Thyroid gland (tissue), 4 donors: ENCODE measurements around the gene GGTA1. TPM values are rescaled to one million over a fixed set of nuclear protein-coding genes. Genes with fewer than 3 reads are reported as not detected.

Source experiments
- DNase-seq, 2 donors: peaks; one replicate each; pipeline ENCODE4 v3.0.0-alpha.2; 2019
- H3K27ac ChIP-seq, 3 donors: fragments of 200-600 bp; sonication (generic); 1 replicate in 2 of 3; 2 replicates in 1 of 3; pipeline ENCODE4 v1.5.1; 2016 to 2019; ENCODE audit warnings: mild to moderate bottlenecking in 1 of 3, moderate library complexity in 1 of 3
- H3K27me3 ChIP-seq: fragments of 200-600 bp; sonication (generic); one replicate; pipeline ENCODE4 v1.5.1; 2019
- H3K36me3 ChIP-seq, 2 donors: fragments of 200-600 bp; sonication (generic); one replicate each; pipeline ENCODE4 v1.5.1; 2016 to 2019
- H3K4me1 ChIP-seq, 2 donors: fragments of 200-600 bp; sonication (generic); one replicate each; pipeline ENCODE4 v1.5.1; 2017 to 2019
- H3K4me3 ChIP-seq, 3 donors: fragments of 200-600 bp; sonication (generic); replicated peaks in 1 of 3; 1 replicate in 2 of 3; 2 replicates in 1 of 3; pipeline ENCODE4 v1.5.1; 2016; ENCODE audit warnings: mild to moderate bottlenecking in 1 of 3
- H3K9me3 ChIP-seq: fragments of 200-600 bp; sonication (generic); one replicate; pipeline ENCODE4 v1.5.1; 2017
- POLR2A ChIP-seq, 2 donors: fragments of 450-650 bp; IDR thresholded peaks; one replicate each; pipeline ENCODE4 v1.6.1; 2017; ENCODE audit warnings: antibody characterized with exemption in 2 of 2, mild to moderate bottlenecking in 2 of 2, moderate library complexity in 1 of 2
- WGBS, 2 donors: methylation state at CpG; one replicate each; pipeline ENCODE4 v1.1.5; 2017; 5-methylcytosine and 5-hydroxymethylcytosine counted together
- intact Hi-C: fragments of 100-400 bp; cut with DNase I; formaldehyde crosslinking; loops from one replicate; pipeline ENCODE4 v1.15.1; 2023
- total RNA-seq, 4 donors: library from RNA; depleted of rRNA; stranded (reverse); fragments of >200 nt; gene quantifications; one replicate each; pipeline ENCODE4 v1.2.3, GENCODE V29; 2016
- TF ChIP-seq, protein P1 (sequence below), 6 experiments: fragments of 200-600 bp in 3 of 6; fragments of 450-650 bp in 3 of 6; sonication (generic) in 3 of 6; IDR thresholded peaks; one replicate each; pipeline ENCODE4 v1.5.1; 2016 to 2019; ENCODE audit warnings: antibody characterized with exemption in 6 of 6, mild to moderate bottlenecking in 2 of 6, inconsistent platforms in 1 of 6, moderate library complexity in 1 of 6

The GGTA1 gene
- total RNA-seq, 4 donors from 2014 or later, result 5.5 to 18.4 (median 7.9) TPM

DNA sequence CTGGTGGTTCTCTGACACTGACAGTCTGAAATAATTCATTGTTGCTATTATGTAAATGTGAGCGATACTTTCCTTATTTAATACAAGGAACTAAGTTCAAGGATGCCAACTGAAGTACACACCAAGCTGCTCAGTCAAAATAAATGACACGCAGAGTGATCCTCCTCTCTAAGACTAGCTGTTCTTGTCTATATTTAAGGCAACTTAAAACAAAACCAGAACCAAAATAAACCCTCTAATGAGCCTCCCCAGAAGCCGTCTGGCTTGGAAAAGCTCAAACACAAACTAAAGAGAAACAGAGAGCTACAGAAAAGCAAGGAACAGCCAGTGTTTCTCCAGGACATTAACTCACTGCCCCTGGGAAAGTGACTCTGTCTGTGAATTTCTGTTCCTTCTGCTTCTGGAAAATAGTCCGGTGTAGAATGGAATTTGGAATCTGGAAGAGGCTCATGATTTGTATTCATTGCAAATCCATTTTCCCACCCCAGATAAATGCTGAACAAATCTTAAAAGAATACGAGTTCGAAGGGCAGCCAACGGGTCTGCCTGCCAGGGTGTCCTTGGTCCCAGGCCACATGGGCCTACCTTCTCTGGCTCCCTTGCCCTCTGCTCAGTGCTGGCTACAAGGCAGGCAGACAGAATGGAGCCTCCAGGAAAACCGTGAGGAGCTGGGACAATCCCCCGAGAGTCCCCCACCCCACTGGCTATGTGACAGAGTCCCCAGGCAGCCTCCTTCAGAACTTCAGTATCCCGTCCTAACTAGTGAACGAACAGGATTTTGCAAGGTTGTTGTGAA is 14.8 kb downstream of the GGTA1 start:
- Histone ChIP-seq H3K27me3 (no peaks in the 10 kb centered on the region), H3K36me3 (no peaks in the 10 kb centered on the region), H3K4me1 (peaks cover 3% of the 10 kb centered on the region in 2 donors), H3K9me3 (no peaks in the 10 kb centered on the region), H3K27ac (peak overlapping the region in 1 of 3 donors; percentile 51), H3K4me3 (no peak overlapping the region)
- 71 to 80% methylated on average over 11 of the region's 11 CpGs for WGBS, 2 donors
- intact Hi-C loops, result no loop called here
- no peak for DNase-seq
- TF ChIP-seq, protein P1, sequence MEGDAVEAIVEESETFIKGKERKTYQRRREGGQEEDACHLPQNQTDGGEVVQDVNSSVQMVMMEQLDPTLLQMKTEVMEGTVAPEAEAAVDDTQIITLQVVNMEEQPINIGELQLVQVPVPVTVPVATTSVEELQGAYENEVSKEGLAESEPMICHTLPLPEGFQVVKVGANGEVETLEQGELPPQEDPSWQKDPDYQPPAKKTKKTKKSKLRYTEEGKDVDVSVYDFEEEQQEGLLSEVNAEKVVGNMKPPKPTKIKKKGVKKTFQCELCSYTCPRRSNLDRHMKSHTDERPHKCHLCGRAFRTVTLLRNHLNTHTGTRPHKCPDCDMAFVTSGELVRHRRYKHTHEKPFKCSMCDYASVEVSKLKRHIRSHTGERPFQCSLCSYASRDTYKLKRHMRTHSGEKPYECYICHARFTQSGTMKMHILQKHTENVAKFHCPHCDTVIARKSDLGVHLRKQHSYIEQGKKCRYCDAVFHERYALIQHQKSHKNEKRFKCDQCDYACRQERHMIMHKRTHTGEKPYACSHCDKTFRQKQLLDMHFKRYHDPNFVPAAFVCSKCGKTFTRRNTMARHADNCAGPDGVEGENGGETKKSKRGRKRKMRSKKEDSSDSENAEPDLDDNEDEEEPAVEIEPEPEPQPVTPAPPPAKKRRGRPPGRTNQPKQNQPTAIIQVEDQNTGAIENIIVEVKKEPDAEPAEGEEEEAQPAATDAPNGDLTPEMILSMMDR (IDR thresholded peaks at IDR 0.05), result no peak

DNA sequence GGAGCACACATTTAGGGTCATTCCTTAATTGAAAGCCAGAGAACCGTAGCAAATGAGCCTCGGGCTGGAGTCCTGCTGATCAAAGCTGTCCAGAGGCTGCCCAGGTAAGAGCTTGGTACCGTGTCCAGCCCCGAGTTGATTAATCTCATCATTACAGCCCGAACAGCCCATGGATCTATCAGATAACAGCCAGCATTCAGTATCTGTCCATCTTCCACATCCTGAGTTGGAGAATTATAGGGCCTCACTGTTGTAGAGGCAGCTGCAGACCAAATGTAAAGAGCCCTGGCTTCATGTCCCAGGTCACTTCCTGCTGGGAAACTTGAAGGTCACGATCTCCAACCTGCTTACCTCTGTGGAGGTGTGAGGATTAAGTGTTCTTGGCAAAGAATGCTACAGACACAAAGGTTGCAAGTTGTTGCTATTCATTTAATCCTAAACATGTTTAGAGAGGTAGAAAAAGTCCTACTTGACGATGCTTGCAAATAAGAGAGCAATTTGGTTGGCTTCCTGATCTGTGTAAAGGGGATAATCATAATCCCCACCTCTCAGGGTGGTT is 16.1 kb downstream of the GGTA1 start:
- 65 to 71% methylated on average over 7 of the region's 7 CpGs for whole genome bisulfite sequencing, 2 donors
- Histone ChIP-seq H3K4me1 (peaks cover 3 to 7% of the 10 kb centered on the region in 2 donors), H3K36me3 (no peaks in the 10 kb centered on the region), H3K9me3 (no peaks in the 10 kb centered on the region), H3K27ac (no peak overlapping the region), H3K4me3 (no peak overlapping the region), H3K27me3 (no peaks in the 10 kb centered on the region)
- TF ChIP-seq, protein P1 (IDR thresholded peaks at IDR 0.05), result no peak
- TF ChIP-seq POLR2A (IDR thresholded peaks at IDR 0.05), result no peak
- intact Hi-C loops, result no loop called here
- DNase-seq, result no peak

DNA sequence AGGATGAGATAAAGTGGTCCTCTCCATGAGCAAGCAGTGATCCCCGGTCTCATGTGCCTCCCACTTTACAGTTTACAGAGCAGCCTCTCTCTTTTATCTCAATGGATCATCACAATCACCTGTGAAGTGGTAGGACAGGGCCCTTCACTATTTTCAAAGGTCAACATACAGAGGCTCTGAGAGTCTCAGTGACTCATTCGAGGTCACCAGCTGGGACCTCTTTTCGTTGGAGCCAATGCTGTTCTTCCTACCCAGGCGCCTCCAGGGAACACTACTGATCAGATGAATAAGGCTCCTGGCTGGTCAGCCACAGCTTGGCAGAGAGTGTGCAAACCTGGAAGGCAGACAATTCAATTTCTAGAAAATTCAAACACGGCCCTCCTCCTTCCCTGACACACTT is 16.6 kb downstream of the GGTA1 start:
- no peaks in the 10 kb centered on the region for H3K9me3 ChIP-seq
- no peaks in the 10 kb centered on the region for H3K36me3 ChIP-seq
- 39 to 49% methylated on average over 5 of the region's 5 CpGs for WGBS, 2 donors
- TF ChIP-seq POLR2A (IDR thresholded peaks at IDR 0.05), result no peak
- TF ChIP-seq, protein P1 (IDR thresholded peaks at IDR 0.05), result no peak
- no peaks in the 10 kb centered on the region for H3K27me3 ChIP-seq
- no peak overlapping the region for H3K27ac ChIP-seq
- H3K4me1 ChIP-seq, result peaks cover 3 to 7% of the 10 kb centered on the region in 2 donors
- no peak overlapping the region for H3K4me3 ChIP-seq
- no peak for DNase-seq
- intact Hi-C loops, result no loop called here

DNA sequence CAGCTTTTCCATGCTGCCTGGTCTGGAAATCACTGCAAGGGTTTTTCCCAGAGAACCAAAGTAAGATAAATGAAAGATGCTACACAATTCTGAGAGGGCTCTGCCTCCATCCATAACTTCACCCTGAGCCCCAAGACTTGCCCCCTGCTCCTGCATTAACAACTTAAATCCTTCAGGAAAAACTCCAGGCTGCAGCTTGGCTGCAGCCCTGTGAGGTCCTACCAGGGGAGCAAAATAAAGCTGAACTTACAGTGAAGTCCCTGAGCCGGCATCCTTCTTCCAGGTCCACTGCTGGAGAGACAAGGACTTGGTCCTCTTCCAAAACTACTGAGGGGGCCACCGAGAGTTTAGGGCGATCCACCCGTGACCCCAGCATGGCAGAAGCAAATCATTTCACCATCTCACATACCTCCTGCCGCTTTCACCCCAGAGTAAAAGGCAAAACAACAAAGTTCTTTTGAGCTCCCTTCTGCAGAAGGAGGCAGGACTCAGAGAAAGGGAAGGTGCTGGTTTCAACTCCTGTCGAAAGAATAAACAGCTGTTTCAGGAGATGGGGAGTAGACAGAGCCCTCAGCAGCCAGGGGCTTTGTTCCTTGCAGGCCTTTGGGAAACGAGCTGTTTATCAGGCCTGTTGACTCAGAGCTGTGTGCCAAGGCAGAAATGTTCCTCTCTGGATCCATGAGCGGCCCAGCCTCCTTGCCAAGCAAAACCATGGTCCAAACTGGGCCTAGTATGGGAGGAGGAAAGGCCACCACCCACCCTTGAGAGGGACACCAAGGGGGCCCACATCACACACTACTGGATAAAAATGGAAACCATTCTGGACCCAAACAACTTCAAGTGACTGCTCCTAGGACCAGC is 20.6 kb downstream of the GGTA1 start:
- Histone ChIP-seq H3K36me3 (no peaks in the 10 kb centered on the region), H3K4me3 (no peak overlapping the region), H3K9me3 (no peaks in the 10 kb centered on the region), H3K27ac (no peak overlapping the region), H3K27me3 (no peaks in the 10 kb centered on the region), H3K4me1 (peaks cover 0 to 3% of the 10 kb centered on the region in 2 donors)
- intact Hi-C loops, result no loop called here
- no peak for DNase-seq
- TF ChIP-seq, protein P1 (IDR thresholded peaks at IDR 0.05), result no peak
- TF ChIP-seq POLR2A (IDR thresholded peaks at IDR 0.05), result no peak
- 31 to 38% methylated on average over 8 of the region's 8 CpGs for WGBS, 2 donors
